CD1c-positive myeloid dendritic cell (primary cell): ENCODE results near the gene MRPS18A.

Experiments
- DNase-seq: peaks from one replicate; pipeline ENCODE4 v3.0.0-alpha.2; 2016; ENCODE audit errors: extremely low spot score

MRPS18A gene

DNA sequence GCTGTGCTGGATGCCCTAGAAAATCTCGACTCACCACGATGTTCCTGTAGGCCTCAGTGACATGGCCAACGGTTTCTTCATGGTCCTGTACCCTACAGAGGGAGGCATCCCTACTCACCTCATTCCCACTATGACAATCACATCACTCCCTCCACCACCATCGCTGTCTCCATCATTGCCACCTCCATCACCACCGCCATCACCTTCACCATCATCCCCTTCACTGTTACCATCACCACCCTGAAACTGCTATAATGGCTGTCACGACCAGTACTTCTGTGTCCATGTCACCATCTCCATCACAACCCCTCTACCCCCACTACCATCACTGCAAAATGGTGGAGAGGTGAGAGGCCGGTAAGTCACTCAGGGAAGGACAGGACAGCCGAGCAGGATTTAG is 29.8 kb upstream of the MRPS18A start:
- no peak for DNase-seq

DNA sequence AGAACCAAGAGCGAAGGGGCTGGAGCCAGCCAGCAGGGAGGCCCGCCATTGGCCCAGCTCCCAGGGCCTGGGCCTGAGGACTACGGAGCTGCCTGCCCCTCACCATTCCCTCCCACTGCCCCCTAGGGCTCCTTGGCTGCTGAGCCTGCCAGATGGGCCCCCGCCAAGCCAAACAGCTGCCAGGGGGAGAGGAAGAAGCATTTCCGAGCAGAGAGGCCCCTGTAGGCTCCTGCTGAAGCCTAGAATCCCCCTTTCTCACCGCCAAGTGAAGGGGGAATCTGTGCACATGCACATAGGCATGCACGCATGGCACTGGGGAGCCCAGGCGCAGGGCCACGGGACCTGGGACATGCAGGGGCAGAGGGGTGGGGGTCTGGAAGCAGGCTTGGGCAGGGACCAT is 28.5 kb upstream of the MRPS18A start:
- no peak for DNase-seq

DNA sequence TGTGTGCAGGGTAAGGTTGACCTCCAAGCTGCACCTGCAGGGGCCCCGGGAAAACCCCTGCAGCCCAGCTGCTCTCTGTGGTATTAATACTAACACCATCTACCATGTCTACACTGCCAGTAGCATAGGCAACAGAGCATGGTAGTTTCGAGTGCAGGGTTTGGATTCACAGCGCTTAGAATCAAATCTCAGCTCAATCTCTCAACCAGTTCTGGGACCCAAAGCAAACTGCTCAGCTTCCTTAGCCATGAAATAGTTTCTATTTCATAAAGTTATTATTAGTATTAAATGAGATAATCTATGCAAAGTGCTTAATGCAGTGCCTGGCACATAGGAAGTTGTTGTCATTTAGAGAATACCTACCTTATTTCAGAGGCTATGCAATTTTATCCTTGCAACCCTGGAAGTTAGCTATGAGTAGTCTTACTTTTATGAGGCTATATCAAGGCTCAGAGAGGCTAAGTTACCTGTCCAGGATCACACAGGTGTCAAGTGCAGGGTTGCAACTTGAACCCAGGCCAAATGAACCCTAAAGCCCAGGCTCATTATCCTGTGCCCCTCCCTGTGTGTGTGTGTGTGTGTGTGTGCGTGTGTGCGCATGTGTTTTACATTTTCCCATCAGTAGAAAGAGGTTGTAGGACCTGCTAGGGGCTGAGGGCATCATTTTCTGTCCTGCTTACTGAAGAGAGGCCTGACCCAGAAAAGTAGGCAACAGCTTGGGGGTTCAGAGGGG is 27.6 kb upstream of the MRPS18A start:
- DNase-seq, result no peak

GRCh38 chr6:43714311-43715055 is 26.9 kb upstream of the MRPS18A start:
- no peak for DNase-seq

GRCh38 chr6:43713643-43714310 is 26.2 kb upstream of the MRPS18A start:
- DNase-seq, result no peak

DNA sequence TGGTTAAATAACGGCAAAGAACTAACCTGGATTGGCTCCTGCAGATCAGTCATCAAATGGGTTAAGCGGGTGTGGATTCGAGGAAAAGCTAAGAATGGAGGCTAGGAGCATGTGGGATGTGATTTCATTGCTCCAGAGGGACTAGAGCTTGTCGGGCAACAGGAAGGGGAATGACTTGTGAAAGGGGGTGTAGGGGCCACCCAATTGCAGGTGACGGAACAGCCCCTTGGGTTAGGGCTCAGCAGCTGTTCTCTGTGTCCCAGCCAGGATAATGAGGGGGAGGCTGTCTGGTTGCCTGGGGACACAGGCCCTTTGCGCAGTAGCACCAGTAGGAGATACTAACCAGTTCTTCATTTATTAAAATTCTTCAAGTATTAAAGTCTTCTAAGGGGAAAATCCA is 25.0 kb upstream of the MRPS18A start:
- no peak for DNase-seq

GRCh38 chr6:43710576-43710975 is 23.0 kb upstream of the MRPS18A start:
- no peak for DNase-seq

DNA sequence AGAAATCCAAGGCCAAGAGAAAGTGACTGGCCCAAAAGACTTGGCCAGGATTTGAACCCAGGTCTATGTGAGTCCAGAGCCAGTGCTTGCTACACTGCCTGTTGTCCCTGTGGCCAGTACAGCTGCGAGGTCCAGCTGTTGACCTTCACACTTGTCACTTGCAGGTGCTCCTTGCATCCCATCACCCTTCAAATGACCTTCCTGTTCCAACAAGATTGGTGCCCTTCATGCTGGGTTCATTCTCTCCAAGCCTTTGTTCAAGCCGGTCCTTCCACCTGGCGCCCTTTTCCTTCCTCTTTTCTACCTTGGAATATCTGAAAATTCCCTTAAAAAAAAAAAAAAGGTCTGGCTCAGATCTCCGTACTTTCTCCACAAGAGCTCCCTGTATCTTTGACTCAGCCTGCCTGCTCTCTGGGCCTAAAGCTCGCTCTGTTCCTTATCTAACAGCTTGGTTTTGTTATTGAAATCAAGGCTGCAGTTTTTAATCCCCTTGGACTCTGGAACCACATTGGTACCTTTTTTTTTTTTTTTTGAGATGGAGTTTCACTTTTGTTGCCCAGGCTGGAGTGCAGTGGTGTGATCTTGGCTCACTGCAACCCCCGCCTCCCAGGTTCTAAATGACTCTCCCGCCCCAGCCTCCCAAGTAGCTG is 22.2 kb upstream of the MRPS18A start:
- no peak for DNase-seq

DNA sequence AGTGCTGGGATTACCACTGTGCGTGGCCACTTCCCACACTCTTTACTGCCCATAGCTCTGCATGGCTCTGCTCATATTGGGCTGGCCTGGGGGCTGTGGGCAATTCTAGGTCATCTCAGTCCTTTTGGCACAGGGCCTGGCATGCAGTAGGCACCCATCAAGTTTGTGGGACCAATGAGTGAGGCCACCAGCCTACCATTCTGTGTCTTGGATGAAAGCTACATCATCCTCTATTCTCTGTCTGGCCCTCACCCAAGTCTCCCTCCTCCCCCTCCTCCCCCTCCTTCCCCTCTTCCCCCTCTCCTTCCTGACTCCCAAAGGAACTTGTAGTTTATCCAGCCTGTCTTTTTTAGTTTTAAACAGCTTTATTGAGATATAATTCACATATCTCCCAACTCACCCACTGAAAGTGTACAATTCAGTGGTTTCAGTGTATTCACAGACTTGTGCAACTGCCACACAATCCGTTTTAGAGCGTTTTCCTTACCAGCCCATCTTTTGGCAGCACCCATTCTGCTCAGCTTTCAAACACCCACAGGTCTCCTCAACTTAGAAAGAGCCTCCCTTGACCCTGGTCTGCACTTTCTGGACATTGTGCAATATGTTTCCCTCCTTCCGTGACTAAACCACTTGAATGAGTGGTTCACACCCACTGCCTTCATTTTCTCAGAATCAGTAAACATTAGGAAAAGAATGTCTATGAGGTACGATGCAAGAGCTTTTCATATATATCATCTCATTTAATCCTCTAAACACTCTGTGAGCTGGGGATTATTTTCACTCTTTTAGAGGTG is 21.5 kb upstream of the MRPS18A start:
- peak; percentile 94 for DNase-seq

GRCh38 chr6:43707767-43708166 is 20.2 kb upstream of the MRPS18A start:
- DNase-seq, result no peak

DNA sequence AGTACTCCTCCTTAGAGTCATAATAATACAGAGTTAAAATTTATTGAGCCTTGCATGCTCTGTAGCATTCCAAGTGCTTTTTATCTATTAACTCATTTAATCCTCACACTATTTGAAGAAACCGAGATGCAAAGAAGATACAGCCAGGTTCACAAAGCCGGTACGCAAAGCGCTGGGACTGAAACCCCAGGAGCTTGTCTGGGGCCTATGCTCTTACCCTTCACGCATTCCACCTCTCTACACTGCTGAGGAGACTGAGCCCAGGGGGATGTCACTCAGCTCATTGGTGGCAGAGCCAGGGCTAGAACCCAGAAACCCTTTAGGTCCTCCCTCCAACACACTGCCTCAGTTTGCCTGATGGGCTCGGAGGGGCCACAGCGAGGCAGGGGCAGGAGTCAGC is 19.7 kb upstream of the MRPS18A start:
- no peak for DNase-seq

DNA sequence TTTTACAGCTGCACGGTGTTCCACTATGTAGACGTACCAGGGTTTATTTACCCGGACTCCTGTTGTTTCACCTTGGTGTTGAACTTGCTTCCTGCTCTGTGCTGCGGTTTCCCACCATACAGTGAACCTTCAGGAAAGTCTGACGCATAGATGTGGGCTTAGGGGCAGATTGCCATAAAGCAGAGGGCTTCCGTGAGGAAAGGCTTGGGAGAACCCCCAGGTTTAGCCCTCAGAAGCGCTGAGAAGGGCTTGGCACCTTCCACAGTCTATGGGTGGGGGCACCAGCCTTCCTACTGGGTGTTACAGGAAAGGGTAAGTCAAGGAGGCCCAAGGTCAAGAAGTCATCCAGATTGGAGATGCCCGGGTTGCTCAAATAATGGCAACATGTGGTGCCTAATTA is 19.2 kb upstream of the MRPS18A start:
- no peak for DNase-seq

GRCh38 chr6:43705996-43706395 is 18.4 kb upstream of the MRPS18A start:
- peak; percentile 81 for DNase-seq

- peak; percentile 82 for DNase-seq
These were observed 16.2 kb upstream of the MRPS18A start for GRCh38 chr6:43703512-43704429.

- DNase-seq, result peak; percentile 51
These were observed 15.2 kb upstream of the MRPS18A start for GRCh38 chr6:43702534-43703440.

DNA sequence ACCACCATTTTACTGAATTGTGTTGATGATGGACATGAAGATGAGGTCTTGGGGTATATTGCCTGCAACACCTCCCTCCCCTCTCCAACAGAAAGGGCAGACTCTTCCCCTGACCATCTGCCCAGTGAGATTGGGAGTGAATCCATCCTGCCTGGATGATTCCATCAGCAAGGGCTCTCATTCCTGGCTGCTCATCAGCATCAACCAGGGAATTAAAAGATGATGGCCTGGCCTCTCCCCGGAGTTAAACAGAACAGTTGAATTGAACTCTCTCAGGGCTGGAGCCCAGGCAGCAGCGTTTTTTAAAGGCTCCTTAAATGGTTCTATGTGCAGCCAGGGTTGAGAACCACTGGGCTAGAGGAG is 14.6 kb upstream of the MRPS18A start:
- no peak for DNase-seq

- DNase-seq, result peak; percentile 60
These were observed 13.5 kb upstream of the MRPS18A start for GRCh38 chr6:43700939-43701560.

GRCh38 chr6:43699564-43700186 is 12.1 kb upstream of the MRPS18A start:
- no peak for DNase-seq
